Retina (tissue), 1 donor: ENCODE data around the gene FXR2.

Experiments
- DNase-seq: peaks from one replicate; pipeline ENCODE4 v3.0.0-alpha.2; 2016

FXR2 gene

DNA sequence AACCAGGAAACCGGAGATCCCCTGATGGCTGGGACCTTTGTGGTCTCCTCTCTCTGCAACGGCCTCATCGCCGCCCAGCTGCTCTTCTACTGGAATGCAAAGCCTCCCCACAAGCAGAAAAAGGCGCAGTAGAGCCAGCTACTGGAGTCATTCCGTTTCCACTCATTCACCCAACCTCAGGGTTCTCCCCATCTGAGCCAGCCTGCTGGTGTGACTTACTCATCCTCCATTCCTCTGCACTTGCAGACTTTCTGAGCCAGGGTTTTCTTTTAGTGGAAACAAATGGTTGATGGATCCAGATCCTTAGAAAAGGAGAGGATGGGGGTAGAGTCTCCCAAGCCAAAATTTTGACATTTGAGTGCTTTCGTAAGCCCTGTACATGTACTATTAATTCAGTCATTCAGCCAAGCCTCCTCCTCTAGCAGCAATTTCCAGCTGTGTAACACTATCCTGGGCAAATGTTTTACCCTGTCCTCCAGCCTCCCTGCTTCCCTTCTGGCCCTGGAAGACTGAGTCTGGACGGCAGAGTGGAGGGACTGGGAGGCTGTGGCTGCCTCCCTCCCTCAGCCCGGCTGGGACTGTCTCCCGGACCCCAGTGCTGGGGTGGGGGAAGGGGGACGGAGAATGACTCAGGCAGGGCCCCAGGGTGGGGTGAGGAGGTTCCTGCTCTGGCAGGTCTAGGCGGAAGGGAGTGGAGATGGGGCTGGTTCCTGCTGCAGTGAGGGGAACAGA lies 27.1 kb downstream of the FXR2 start:
- no peak for DNase-seq

- no peak for DNase-seq
Observed at GRCh38 chr17:7586673-7587419, 27.9 kb downstream of the FXR2 start.

DNA sequence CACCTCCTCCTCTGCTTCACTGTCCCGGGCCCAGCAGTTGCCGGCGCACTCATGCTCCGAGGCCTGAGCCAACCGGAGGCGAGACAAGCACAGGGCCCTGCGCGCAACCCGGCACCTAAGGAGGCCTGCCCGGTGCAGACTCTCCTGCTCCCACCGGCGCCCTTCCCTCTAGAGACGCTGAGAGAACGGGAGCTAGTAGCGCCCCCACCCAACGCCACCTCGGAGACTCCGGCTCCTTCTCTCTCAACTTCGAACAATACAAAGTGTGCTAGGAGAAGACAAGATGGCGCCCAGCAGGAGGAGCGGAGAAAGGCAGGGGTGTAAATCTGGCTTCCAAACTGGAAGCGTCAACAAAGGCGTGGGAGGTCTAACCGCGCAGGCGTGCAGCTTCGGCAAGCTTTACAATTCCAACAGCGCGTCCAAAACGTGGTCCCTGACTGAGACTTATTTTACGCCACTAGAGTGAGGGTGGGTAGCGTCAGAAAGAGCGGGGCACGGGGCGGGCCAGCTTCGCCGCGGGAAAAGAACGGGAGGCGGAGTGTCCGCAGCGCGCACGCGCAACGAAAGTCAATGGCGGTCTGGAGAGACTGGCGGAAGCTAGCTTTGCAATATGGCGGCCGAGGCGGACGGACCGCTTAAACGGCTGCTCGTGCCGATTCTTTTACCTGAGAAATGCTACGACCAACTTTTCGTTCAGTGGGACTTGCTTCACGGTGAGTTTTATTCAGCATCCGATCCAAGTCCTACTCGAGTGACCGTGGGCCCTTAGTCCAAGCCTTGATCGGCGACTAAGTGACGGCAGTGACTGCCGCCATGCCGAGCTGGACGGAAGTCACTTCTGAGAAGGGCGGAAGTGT lies 31.2 kb downstream of the FXR2 start, which contains the start of gene MPDU1:
Gene MPDU1 (plus strand): TSS at position 600 of the 857 bp plus-strand sequence. CDS start 11 bp downstream, at position 611.
- DNase-seq = peak; percentile 99

GRCh38 chr17:7582396-7583252 lies 32.1 kb downstream of the FXR2 start:
- DNase-seq = no peak

DNA sequence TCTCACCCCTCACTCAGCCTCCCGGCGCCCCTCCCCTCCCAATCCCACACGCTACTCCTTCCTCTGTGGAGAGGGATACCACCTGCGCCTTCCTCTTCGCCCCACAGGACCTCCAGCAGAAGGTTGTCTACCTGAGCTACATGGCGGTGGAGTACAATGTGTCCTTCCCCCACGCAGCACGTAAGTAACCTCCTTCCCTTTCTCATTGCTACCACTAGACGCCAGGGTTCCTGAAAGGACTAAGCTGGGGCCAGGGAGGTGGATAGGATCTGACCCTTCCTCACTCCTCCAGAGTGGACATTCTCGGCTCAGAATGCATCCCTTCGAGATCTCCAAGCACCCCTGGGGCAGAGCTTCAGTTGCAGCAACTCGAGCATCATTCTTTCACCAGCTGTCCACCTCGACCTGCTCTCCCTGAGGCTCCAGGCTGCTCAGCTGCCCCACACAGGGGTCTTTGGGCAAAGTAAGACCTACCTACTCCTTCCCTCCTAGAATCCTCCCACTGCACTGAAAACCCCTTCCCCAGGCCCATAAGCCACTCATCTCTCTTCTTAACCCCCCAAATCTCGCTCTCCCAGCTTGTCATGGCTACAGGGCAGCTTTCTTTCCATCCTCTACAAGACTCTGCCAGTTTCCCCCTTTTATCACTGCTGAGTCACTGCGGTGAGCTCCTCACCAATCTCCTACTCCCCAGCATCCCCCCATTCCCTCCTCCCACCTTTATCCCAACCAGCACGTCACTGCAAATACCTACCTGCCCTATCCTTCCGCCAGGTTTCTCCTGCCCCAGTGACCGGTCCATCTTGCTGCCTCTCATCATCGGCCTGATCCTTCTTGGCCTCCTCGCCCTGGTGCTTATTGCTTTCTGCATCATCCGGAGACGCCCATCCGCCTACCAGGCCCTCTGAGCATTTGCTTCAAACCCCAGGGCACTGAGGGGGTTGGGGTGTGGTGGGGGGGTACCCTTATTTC lies 33.8 kb downstream of the FXR2 start:
- DNase-seq = no peak

DNA sequence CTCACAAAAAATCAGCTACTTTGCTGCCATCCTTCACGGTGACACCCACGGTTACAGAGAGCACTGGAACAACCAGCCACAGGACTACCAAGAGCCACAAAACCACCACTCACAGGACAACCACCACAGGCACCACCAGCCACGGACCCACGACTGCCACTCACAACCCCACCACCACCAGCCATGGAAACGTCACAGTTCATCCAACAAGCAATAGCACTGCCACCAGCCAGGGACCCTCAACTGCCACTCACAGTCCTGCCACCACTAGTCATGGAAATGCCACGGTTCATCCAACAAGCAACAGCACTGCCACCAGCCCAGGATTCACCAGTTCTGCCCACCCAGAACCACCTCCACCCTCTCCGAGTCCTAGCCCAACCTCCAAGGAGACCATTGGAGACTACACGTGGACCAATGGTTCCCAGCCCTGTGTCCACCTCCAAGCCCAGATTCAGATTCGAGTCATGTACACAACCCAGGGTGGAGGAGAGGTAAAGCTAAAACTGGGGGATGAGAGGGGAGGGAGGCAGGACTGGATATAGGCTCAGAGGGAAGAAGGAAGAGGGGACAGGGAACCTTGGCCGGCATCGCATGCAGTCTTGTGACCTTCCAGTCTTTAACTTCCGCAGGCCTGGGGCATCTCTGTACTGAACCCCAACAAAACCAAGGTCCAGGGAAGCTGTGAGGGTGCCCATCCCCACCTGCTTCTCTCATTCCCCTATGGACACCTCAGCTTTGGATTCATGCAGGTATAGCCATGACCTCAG lies 34.7 kb downstream of the FXR2 start:
- DNase-seq = no peak

DNA sequence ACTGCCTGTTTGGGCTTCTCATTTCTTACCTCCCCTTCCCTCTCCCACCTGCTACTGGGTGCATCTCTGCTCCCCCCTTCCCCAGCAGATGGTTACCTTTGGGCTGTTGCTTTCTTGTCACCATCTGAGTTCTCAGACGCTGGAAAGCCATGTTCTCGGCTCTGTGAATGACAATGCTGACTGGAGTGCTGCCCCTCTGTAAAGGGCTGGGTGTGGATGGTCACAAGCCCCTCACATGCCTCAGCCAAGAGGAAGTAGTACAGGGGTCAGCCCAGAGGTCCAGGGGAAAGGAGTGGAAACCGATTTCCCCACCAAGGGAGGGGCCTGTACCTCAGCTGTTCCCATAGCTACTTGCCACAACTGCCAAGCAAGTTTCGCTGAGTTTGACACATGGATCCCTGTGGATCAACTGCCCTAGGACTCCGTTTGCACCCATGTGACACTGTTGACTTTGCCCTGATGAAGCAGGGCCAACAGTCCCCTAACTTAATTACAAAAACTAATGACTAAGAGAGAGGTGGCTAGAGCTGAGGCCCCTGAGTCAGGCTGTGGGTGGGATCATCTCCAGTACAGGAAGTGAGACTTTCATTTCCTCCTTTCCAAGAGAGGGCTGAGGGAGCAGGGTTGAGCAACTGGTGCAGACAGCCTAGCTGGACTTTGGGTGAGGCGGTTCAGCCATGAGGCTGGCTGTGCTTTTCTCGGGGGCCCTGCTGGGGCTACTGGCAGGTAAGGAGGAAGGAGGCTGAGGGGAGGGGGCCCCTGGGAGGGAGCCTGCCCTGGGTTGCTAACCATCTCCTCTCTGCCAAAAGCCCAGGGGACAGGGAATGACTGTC lies 35.5 kb downstream of the FXR2 start, which contains the start of gene CD68:
Gene CD68 (plus strand): TSS at position 638 of the 833 bp plus-strand sequence. CDS start 40 bp downstream, at position 678.
- no peak for DNase-seq

DNA sequence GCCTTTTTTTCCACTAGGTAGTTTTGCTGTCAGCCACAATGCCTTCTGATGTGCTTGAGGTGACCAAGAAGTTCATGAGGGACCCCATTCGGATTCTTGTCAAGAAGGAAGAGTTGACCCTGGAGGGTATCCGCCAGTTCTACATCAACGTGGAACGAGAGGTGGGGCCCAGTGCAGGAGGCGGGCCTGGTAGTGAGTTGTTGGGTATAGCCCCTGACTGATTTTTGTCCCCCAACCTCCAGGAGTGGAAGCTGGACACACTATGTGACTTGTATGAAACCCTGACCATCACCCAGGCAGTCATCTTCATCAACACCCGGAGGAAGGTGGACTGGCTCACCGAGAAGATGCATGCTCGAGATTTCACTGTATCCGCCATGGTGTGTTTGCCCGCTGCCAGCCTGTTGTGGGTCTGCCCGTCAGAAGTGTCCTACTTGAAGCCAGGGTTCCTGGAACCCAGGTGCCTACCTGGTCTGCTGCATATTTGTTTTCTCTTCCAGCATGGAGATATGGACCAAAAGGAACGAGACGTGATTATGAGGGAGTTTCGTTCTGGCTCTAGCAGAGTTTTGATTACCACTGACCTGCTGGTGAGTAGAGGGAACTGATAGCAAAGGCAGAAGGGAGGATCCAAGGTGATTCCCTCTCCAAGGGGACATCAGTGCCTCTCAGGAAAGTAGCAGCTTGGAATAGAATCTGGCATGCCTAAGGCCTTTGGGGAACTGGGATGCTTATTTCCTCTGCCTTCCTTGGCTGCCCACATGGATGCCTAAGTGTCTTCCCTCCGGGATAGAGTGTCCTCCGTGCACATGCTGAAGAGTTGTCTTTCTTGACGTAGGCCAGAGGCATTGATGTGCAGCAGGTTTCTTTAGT lies 37.1 kb downstream of the FXR2 start:
- DNase-seq = no peak

DNA sequence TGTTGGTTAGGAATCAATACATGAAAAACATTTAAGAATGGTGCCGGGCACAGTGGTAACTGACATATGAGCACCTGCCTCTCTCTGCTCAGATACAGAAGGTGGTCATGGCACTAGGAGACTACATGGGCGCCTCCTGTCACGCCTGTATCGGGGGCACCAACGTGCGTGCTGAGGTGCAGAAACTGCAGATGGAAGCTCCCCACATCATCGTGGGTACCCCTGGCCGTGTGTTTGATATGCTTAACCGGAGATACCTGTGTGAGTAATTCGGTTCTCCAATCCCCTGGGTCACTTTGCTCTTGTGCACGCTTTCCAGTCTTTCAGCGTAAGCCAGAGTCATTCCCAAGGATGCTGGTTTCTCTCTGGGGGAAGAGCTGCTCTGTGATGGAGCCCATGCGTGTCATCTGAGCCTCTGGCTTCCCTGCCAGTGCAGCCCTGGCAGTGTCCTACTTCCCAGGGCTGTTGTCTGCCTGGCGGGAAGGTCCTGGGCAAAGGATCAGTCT lies 38.2 kb downstream of the FXR2 start:
- no peak for DNase-seq

GRCh38 chr17:7575959-7576358 lies 38.7 kb downstream of the FXR2 start:
- DNase-seq = no peak

- DNase-seq = no peak
Observed at GRCh38 chr17:7575481-7575883, 39.2 kb downstream of the FXR2 start.

DNA sequence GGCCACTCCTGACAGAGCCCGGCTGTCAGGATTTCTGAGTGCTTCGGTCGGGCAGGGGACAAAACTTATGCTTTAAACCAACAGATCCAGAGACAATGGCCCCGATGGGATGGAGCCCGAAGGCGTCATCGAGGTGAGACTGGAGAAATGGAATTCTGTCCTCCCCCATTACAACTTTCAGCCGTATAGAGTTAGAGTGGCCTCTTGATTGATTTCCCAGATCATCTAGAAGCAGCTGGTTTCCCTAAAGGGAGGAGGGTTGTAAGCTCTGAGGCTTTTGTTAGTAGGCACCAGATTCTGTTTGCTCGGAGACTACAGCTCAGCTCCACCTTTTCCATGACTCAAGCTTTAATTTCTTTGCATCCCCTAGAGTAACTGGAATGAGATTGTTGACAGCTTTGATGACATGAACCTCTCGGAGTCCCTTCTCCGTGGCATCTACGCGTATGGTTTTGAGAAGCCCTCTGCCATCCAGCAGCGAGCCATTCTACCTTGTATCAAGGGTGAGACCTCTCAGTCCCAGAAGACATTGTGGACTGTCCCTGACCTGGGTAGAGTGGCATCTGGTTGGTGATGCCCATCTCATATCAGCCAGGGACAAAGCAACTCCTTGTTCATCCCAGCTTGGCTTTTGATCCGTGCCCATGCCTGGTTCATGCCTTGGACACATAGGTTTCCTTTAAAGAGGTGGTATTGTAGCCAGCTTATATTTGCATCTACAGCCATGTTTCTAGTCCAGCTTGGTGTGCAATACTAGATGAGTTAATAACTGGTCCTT lies 40.3 kb downstream of the FXR2 start:
- DNase-seq = no peak

DNA sequence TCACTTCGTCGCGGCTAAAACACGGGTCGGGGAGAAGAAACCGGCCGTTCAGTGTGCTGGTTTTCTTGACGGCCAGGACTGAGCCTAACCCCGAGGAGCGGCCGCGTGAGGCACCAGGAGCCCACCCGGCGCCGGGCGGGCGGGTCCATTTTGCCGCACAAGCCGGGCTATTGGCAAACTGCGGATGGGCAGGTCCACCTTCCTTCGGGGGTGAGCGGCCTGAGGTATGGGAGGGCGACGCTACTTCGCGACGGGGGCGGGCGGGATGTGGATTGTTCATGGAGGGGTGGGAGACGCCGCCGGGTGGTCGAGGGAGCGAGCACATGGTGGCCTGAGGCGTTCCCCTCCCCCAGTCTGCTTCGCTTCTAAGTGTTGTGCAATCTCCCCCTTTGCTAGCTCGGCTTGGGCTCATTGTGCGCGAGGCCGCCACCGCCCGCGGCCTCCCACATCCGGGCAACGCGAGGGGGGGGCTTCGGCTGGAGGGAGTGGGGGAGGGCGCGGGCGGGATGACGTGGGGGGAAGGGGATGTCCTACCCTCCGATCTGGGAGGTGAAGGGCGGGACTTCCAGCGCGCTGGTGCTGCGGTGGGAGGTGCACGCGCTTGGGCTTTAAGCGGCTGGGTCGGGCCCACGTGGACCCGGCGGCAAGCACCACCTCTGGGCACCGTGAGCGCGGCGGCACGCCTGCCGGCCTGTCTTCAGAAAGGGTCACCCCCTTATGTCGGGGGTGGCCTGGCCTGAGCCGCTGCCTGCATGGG lies 41.2 kb downstream of the FXR2 start:
- peak; percentile 80 for DNase-seq

DNA sequence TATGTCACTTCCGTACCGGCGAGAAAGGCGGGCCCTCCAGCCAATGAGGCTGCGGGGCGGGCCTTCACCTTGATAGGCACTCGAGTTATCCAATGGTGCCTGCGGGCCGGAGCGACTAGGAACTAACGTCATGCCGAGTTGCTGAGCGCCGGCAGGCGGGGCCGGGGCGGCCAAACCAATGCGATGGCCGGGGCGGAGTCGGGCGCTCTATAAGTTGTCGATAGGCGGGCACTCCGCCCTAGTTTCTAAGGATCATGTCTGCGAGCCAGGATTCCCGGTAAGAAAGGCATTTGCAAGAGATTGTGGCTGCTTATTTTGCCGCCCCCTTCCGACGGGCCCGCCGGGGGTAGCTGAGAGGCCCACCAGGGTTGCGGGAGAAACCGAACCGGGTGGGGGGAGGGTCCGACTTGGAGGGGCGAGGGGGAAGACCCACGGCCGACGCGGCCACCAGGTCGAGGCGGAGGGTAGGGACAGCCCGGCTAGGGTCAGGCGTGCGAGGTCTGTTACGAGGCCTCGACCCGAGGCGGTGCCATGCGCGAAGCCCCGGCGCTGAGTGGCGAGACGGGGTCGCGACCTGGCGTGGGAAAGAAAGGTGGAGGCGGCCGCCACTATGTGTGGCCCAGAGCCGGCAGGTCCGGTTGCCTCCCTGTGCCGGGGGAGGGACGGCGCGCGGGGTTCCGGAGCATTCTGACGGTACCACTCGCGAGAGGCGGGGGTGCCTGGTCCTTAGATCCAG lies 41.9 kb downstream of the FXR2 start:
- peak; percentile 99 for DNase-seq

DNA sequence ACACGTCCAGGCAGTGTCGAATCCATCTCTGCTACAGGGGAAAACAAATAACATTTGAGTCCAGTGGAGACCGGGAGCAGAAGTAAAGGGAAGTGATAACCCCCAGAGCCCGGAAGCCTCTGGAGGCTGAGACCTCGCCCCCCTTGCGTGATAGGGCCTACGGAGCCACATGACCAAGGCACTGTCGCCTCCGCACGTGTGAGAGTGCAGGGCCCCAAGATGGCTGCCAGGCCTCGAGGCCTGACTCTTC lies 42.4 kb downstream of the FXR2 start:
- no peak for DNase-seq

DNA sequence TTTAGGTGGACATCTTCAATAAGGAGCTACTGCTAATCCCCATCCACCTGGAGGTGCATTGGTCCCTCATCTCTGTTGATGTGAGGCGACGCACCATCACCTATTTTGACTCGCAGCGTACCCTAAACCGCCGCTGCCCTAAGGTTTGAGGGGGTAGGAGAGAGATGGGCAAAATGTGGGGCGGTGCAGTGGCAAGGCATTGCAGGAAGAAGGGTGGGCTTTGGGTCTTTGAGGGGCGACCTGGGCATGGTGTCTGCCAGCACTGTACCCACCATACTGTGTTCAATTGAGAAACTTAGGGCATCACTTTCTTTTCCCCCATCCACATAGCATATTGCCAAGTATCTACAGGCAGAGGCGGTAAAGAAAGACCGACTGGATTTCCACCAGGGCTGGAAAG lies 44.3 kb downstream of the FXR2 start:
- no peak for DNase-seq
